NCI-H2227 (cell line): ENCODE data around the gene DENND1A.

Experiments
- DNase-seq: peaks from one replicate; lab custom pipeline; 2025; ENCODE audit not compliant: unreplicated experiment; lab: John Stamatoyannopoulos, UW

DENND1A gene

DNA sequence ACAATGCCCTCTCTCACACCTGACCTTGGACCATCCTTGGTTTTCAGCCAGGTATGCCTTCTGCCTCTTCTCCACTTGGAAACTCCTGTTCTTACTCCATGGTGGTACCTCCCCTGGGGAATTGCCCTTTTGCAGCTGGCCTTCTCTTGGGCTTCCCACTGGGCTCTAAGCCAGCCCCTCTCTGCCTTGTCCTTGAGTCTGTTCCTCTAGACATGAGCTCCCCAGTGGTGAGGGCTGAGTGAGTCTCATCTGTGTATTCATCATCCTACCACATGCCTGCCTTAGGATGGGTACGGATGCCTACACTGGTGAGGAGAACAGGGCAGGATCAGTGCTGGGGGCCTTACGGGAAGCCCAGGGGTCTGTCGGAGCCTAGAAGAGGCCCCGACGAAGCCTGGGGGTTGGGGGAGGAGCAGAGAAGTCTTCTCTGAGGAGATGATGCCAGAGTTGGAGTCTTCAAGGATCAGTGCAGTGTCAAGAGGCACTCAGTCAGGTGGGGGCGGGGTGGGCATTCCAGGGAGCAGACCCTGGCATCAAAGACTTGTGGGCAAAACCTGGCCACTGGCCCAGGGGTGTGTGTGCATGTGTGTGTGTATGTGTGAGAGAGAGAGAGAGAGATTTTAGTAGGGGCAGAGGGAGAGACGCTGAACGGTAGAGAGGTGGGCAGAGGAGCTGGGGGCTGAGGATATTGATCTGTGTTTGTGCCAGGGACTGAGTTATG lies 579.2 kb downstream of the DENND1A start:
- no peak for DNase-seq

GRCh38 chr9:123349691-123350480 lies 580.0 kb downstream of the DENND1A start:
- peak; percentile 63 for DNase-seq

- no peak for DNase-seq
These were observed 580.9 kb downstream of the DENND1A start for GRCh38 chr9:123349033-123349432.

DNA sequence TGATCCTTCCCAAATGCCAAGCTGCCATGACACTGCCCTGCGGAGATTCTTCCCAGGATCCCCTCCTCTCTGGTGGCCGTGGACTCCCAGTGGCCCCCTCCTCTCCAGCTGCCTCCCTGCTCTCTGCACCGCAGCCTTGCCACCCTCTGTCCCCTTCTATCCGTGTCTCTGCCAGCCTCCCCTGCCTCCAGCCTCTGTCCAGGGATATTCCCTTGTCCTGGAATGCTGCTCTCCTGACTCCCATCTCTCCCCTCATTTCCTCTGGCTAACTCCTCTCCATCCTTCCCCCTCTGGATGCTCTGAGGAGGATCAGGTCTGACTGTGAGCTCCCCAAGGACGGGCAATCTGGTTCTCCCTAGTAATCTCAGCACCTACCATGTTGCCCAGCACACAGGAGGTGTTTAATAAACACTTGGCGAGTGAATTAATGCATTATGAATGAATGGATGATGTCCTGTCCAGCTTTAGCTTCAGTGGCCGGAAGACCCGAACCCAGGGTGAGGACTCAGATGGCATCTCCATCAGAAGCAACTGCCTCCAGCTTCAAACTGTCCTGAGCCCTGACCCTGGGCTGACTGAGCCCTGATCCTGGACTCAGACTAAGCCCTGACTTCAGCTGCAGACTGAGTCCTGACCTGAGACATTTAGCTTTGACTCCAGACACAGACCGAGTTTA lies 581.5 kb downstream of the DENND1A start:
- DNase-seq, result no peak

GRCh38 chr9:123347289-123348060 lies 582.5 kb downstream of the DENND1A start:
- no peak for DNase-seq

DNA sequence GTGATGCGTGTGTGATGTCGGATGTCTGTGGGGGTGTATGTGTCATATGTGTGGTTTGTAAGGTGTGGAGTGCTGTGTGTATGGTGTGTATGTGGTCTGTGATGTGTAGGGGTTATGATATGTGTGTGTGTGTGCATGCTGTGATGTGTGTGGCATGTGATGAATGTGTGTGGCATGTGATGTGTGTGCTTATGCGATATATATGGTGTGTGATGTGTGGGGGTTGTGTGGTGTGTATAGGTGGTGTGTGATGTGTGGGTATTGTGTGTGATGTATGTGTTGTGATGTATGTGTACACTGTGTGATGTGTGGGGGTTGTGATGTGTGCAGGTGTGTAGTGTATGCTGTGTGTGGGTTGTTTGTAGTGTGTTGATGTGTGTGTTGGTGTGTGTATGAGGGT lies 583.1 kb downstream of the DENND1A start:
- DNase-seq, result no peak

GRCh38 chr9:123346026-123346425 lies 583.9 kb downstream of the DENND1A start:
- DNase-seq, result no peak

DNA sequence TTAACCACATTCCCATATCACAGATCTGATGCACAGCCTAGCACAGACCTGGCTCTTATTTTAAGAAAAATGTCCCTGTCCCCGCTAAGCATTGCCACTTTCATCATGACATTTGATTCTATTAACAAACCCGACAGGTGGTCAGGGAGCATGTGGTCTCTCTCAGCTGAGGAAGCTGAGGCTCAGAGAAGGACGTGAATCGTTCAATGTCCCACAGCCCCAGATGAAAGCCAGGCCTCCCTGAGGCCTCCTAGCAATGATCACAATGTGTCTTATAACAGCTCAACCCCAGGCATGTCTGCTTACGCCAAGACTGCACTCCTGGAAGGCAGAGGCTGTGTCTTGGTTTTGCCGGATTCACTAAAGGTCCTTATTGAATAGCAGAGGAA lies 584.4 kb downstream of the DENND1A start:
- DNase-seq, result no peak

- no peak for DNase-seq
These were observed 585.6 kb downstream of the DENND1A start for GRCh38 chr9:123344192-123344949.

DNA sequence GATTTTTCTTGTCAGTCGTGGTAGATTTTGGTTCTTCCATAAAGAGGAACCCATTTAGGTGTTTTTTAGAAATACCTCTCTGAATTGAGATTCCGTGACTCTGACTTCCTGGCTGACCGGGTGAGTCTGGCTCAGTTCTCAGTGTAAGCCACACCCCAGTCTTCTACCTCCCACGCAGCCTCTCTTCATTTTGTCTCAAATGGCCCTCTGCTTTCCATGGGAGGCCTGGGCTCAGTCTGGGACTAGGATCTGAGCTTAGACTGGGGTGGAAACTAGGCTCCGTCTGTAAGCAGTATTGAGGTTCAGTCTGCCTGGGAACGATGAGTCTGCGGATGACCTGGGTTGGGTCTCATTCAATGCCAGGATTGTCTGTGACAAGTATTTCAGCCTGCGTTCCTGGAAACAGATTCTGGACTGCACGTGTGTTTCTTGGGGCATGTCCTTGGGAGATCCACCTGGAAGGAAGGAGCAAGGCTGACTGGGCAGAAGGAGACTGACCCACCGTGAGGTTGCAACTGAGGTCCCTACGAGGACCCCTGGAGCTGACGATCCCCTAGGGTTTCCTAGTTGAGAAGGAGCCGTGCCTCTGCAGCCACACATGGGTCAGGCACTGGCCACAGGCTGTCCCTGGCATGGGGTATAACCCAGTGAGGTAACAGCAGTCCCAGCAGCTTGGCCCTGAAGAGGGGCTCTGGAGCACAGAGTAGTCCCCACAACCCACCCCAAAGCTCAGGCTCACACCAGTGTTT lies 586.3 kb downstream of the DENND1A start:
- DNase-seq, result no peak

- no peak for DNase-seq
These were observed 587.7 kb downstream of the DENND1A start for GRCh38 chr9:123342247-123342646.

DNA sequence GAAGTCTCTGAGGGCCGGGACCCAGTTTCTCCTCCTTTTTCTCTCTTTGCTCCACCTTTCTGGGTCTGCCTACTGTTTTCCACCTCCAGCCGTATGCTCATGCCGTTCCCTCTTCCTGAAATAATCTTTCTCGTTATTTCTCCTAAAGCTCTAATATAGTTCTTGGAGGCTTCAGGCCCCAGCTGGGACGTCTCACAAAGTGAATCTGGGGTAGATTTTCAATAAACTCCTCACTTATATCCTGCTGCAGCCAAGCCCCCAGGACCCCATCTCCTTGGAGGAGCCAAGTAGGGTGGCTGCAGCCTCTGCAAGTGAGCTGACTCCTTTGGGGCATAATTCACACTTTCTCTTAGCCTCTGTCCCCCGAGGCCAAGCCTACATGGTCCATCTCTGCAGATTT lies 588.1 kb downstream of the DENND1A start:
- no peak for DNase-seq

DNA sequence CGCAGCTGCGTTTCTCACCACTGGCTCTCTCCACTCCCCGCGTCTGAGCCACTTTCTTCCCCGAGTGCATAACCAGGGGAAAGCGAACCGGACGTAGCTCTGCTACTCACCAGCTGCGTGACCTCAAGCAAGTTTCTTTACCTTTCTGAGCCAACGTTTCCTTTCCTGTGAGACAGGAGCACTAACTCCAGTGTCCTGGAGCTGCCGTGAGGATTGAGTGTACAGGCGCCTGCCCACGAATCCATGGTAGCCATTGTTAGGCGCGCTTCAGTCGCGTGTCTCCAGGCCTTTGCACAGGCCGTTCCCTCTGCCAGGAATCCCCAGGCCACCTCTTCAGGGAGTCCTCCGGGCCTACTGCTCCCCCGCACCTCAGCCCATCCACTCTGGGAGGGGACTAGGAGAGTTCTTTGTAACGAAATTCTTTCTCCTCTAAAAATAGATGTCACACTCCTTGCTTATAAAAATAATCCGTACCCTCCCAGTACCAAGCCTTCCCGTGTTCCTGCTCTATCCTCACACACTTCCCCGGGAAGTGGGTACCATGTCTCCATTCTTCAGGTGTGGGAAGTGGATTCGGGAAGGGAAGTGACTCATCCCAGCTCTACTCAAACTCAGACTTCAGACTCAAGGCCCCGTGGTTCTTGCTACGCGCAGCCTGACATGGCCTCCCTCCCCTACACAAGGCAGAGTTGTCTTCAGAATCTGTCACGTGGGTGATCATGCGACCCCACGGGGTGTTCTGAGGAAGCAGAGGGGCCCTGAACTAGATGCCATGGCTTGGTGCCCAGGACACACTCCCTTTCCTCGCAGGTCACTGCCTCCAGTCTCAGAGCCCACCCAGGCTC lies 590.0 kb downstream of the DENND1A start:
- no peak for DNase-seq

GRCh38 chr9:123338710-123339665 lies 590.9 kb downstream of the DENND1A start:
- no peak for DNase-seq

- no peak for DNase-seq
These were observed 592.0 kb downstream of the DENND1A start for GRCh38 chr9:123337971-123338370.

- no peak for DNase-seq
These were observed 593.0 kb downstream of the DENND1A start for GRCh38 chr9:123336959-123337358.

- no peak for DNase-seq
These were observed 593.5 kb downstream of the DENND1A start for GRCh38 chr9:123336449-123336848.

DNA sequence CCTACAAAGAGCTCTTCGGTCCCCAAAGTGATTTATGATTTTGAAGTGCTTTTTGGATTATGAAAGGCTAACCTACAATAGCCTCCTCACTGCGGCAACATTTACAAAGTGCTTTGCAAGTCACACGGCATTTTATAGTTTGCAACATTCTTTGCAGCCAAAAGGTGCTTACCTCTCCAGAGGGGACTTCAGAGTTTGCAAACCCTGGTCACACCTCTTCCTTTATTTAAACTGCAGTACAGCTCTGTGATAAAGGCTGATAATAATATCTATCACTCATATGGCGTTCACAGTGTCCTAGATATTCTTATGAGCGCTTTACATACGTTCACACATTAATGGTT lies 594.0 kb downstream of the DENND1A start:
- DNase-seq, result no peak
